HepG2 (cell line): Measurements from ENCODE around the gene EIF3B. TPM values are rescaled to one million over a fixed set of nuclear protein-coding genes. Genes with fewer than 3 reads are reported as not detected.
"Not testable (repeated sequence)": the region's sequence is repeated elsewhere in the genome, so short reads cannot be mapped to it uniquely, and the experiment has no call there.

ENCODE experiments used
- ATAC-seq: fragments of 200-7000 bp; cut with Tn5 transposase; 3 replicates; pipeline ENCODE4 v1.9.1; 2020; ENCODE audit warnings: mild to moderate bottlenecking, moderate library complexity
- BruUV-seq: library from RNA; stranded (reverse); fragments of 400-500 nt; replicated peaks from 2 replicates; lab custom pipeline; 2021; lab: Mats Ljungman, UMichigan
- CTCF ChIA-PET: fragments of 300-600 bp; formaldehyde crosslinking; extraction: SDS; loops from one replicate; lab custom pipeline; 2021; ENCODE audit warnings: low total read pairs, inconsistent platforms, low intra/inter-chr PET ratio; lab: Yijun Ruan, JAX
- POLR2A ChIA-PET: fragments of 350-600 bp; sonication (Branson Sonifier 250); formaldehyde crosslinking; loops from one replicate; lab custom pipeline; 2020; ENCODE audit warnings: antibody characterized with exemption, inconsistent platforms; lab: Yijun Ruan, JAX
- DNase-seq: peaks from one replicate; pipeline ENCODE4 v3.0.0-alpha.2; 2015; ENCODE audit warnings: low spot score
- FAIRE-seq: peaks from 3 replicates; lab custom pipeline; 2011; peaks lifted over from hg19 to GRCh38; lab: Jason Lieb, UNC
- H2AFZ ChIP-seq: one replicate; pipeline ENCODE4 v1.6.1; 2011; ENCODE audit warnings: low read length, inconsistent platforms
- H3K27ac ChIP-seq: fragments of 300-600 bp; 3 replicates; pipeline ENCODE4 v1.8.0; 2011; ENCODE audit warnings: mixed run types, mild to moderate bottlenecking, mixed read lengths, low read length, inconsistent platforms; ENCODE audit not compliant: insufficient read depth; ENCODE audit errors: extremely low read length
- H3K27me3 ChIP-seq, 2 experiments: fragments of 200-600 bp in 1 of 2; 2 replicates in 1 of 2; 3 replicates in 1 of 2; pipeline versions ENCODE4 v1.6.0 to v1.8.0; 2011; ENCODE audit warnings: low read length in 2 of 2, mild to moderate bottlenecking in 2 of 2, moderate library complexity in 2 of 2, inconsistent platforms in 1 of 2; ENCODE audit not compliant: insufficient read depth in 2 of 2, control insufficient read depth in 1 of 2
- H3K36me3 ChIP-seq, 2 experiments: fragments of 200-600 bp in 1 of 2; replicated peaks in 1 of 2; 2 replicates in 1 of 2; 3 replicates in 1 of 2; pipeline versions ENCODE4 v1.5.1 to v1.8.0; 2011; ENCODE audit warnings: low read length in 2 of 2, inconsistent platforms in 1 of 2; ENCODE audit not compliant: insufficient read depth in 2 of 2, control insufficient read depth in 1 of 2
- H3K4me1 ChIP-seq: 2 replicates; pipeline ENCODE4 v1.5.1; 2012; ENCODE audit warnings: low read length, inconsistent platforms; ENCODE audit not compliant: insufficient read depth
- H3K4me2 ChIP-seq: 2 replicates; pipeline ENCODE4 v1.6.0; 2011; ENCODE audit warnings: low read depth, low read length, inconsistent platforms
- H3K4me3 ChIP-seq, 3 experiments: fragments of 200-600 bp in 1 of 3; sonication (generic), shearing (Covaris generic) in 1 of 3; replicated peaks in 1 of 3; 2 replicates each; pipeline ENCODE4 v1.5.1; 2011 to 2016; ENCODE audit warnings: low read length in 3 of 3, inconsistent platforms in 2 of 3, low read depth in 2 of 3, mild to moderate bottlenecking in 2 of 3, control low read depth in 1 of 3, mixed read lengths in 1 of 3; ENCODE audit not compliant: insufficient read depth in 1 of 3
- H3K79me2 ChIP-seq: one replicate; pipeline ENCODE4 v1.6.1; 2011; ENCODE audit warnings: low read length, inconsistent platforms; ENCODE audit not compliant: insufficient read depth
- H3K9ac ChIP-seq: 2 replicates; pipeline ENCODE4 v1.6.0; 2011; ENCODE audit warnings: mild to moderate bottlenecking, low read depth, low read length, inconsistent platforms; ENCODE audit not compliant: insufficient read depth
- H3K9me3 ChIP-seq: 2 replicates; pipeline ENCODE4 v1.5.1; 2012; ENCODE audit warnings: mild to moderate bottlenecking, low read length
- H4K20me1 ChIP-seq: 2 replicates; pipeline ENCODE4 v1.6.0; 2011; ENCODE audit warnings: inconsistent platforms, mild to moderate bottlenecking, low read length, moderate library complexity; ENCODE audit not compliant: insufficient read depth
- FOXO1 ChIP-seq: sonication (generic); formaldehyde crosslinking; IDR thresholded peaks from 2 replicates; pipeline ENCODE4 v1.4.0; 2020; ENCODE audit warnings: missing genetic modification reagents
- SAP130 ChIP-seq: IDR thresholded peaks from 2 replicates; pipeline ENCODE4 v1.6.1; 2016; ENCODE audit warnings: low read depth
- ZKSCAN8 ChIP-seq: IDR thresholded peaks from 2 replicates; pipeline ENCODE4 v1.6.1; 2016; ENCODE audit warnings: borderline replicate concordance, missing genetic modification reagents, missing compliant biosample characterization
- ZNF350 ChIP-seq: sonication (generic); formaldehyde crosslinking; IDR thresholded peaks from 2 replicates; pipeline ENCODE4 v1.4.0; 2020; ENCODE audit warnings: mild to moderate bottlenecking, low read depth, missing genetic modification reagents, borderline replicate concordance
- ZNF619 ChIP-seq: sonication (generic); formaldehyde crosslinking; IDR thresholded peaks from 2 replicates; pipeline ENCODE4 v1.4.0; 2020; ENCODE audit warnings: mild to moderate bottlenecking, missing genetic modification reagents
- ZNF773 ChIP-seq: sonication (generic); formaldehyde crosslinking; IDR thresholded peaks from 2 replicates; pipeline ENCODE4 v1.4.0; 2020; ENCODE audit warnings: missing genetic modification reagents, borderline replicate concordance
- WGBS: methylation state at CpG from one replicate; pipeline ENCODE4 v1.1.6; 2017; ENCODE audit warnings: low lambda C conversion rate; 5-methylcytosine and 5-hydroxymethylcytosine counted together
- in situ Hi-C: cut with HindIII; loops from 2 replicates; pipeline ENCODE4 v1.10.0; 2017; ENCODE audit warnings: low pct_unique_long_range_greater_than_20kb; ENCODE audit not compliant: extremely low pct_ligation_motif_present
- intact Hi-C: fragments of 100-400 bp; cut with micrococcal nuclease; formaldehyde crosslinking; loops from one replicate; pipeline ENCODE4 v1.10.0; 2022; ENCODE audit not compliant: unreplicated experiment
- polyA plus RNA-seq, 8 experiments: library from polyadenylated mRNA; depleted of rRNA in 3 of 8; stranded (reverse) in 7 of 8; unstranded in 1 of 8; fragments of >200 nt; fragmentation: Illumina TruSeq in 4 of 8; extraction: Trizol in 4 of 8; gene quantifications; 2 replicates each; pipeline versions ENCODE4 v1.2.1 to v1.2.3, GENCODE V29; 2011 to 2016; ENCODE audit warnings: low read depth in 4 of 8, missing spikeins in 1 of 8, mixed read lengths in 1 of 8; ENCODE audit not compliant: insufficient read depth in 1 of 8
- total RNA-seq, 5 experiments: library from RNA; depleted of rRNA; stranded (reverse); fragments of >200 nt; fragmentation: Illumina TruSeq; extraction: Trizol; gene quantifications; 2 replicates each; pipeline ENCODE4 v1.2.3, GENCODE V29; 2016; ENCODE audit warnings: low read depth in 1 of 5
- TF ChIP-seq, protein P1 (sequence below): sonication (generic); formaldehyde crosslinking; IDR thresholded peaks from 2 replicates; pipeline ENCODE4 v1.5.1; 2020; ENCODE audit warnings: mild to moderate bottlenecking, missing genetic modification reagents, moderate library complexity
- TF ChIP-seq, protein P2 (sequence below): sonication (generic); formaldehyde crosslinking; IDR thresholded peaks from 2 replicates; pipeline ENCODE4 v1.4.0; 2020; ENCODE audit warnings: mild to moderate bottlenecking, missing genetic modification reagents

Gene EIF3B
- total and polyA plus RNA-seq, 2 of the 13 experiments (the other 11 are each of a cell fraction or from before 2014, with no cell fraction given), result 92.2 to 241 TPM

DNA sequence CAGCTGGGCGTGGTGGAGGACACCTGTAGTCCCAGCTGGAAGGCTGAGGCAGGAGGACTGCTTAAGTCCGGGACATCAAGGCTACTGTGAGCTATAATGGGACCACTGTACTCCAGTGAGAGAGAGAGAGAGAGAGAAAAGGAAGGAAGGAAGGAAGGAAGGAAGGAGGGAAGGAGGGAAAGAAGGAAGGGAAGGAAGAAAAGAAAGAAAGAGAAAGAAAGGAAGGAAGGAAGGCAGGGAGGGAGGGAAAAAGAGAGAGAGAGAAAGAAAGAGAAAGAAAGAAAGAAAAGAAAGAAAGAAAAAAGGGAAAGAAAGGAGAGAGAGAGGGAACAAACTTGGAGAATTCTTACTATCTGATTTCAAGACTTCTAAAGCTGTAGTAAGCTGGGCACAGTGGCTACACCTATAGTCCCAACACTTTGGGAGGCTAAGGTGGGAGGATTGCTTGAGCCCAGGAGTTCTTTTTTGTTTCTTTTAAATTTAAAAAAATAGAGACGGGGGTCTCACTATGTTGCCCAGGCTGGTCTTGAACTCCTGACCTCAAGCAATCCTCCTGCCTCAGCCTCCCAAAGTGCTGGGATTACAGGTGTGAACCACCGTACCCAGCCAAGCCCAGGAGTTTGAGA, 21.9 kb upstream of the EIF3B start:
- BruUV-seq, CTCF ChIA-PET: not testable (repeated sequence)

DNA sequence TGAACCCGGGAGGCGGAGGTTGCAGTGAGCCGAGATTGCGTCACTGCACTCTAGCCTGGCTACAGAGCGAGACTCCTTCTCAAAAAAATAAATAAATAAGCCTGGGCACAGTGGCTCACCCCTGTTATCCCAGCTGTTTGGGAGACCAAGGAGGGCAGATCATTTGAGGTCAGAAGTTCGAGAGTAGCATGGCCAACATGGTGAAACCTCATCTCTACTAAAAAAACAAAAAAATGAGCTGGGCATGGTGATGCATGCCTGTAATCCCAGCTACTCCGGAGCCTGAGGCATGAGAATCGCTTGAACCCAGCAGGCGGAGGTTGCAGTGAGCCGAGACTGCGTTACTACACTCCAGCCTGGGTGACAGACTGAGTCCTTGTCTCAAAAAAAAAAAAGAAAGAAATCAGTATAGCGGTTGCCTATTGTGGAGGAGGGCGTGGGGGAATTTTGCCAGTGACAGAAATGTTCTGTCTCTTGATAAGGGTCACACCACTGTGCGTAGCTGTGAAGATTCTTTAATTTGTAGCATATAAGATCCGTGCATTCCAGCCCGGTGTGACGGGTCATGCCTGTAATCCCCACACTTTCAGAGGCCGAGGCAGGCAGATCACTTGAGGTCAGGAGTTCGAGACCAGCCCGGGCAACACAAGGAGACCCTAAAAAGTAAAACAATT, 17.9 kb upstream of the EIF3B start:
- FAIRE-seq (no peak), ATAC-seq (no peak), DNase-seq (no peak)
- Histone ChIP-seq H3K27me3 (no peaks in the 10 kb centered on the region), H3K4me2 (no peak overlapping the region), H3K9me3 (no peaks in the 10 kb centered on the region), H4K20me1 (no peaks in the 10 kb centered on the region), H3K36me3 (no peaks in the 10 kb centered on the region), H3K4me3 (no peak overlapping the region), H3K9ac (no peak overlapping the region), H3K27ac (no peak overlapping the region), H2AFZ (no peak overlapping the region), H3K4me1 (peaks cover 12% of the 10 kb centered on the region), H3K79me2 (no peaks in the 10 kb centered on the region)
- ChIA-PET POLR2A (interaction anchor here (2.3 kb wide), 1 partner anchor 17 kb away, joined by 7 read pairs; no protein-coding TSS in a partner anchor), CTCF (no interaction called here)
- 96% methylated on average over 20 of the region's 20 CpGs for WGBS
- in situ Hi-C loops, result no loop called here
- BruUV-seq, result no TSS peak
- intact Hi-C loops, result no loop called here
- TF ChIP-seq ZNF619 (CRISPR knock-in tag), result no peak
- TF ChIP-seq ZKSCAN8 (CRISPR knock-in tag), result no peak
- TF ChIP-seq, protein P1, sequence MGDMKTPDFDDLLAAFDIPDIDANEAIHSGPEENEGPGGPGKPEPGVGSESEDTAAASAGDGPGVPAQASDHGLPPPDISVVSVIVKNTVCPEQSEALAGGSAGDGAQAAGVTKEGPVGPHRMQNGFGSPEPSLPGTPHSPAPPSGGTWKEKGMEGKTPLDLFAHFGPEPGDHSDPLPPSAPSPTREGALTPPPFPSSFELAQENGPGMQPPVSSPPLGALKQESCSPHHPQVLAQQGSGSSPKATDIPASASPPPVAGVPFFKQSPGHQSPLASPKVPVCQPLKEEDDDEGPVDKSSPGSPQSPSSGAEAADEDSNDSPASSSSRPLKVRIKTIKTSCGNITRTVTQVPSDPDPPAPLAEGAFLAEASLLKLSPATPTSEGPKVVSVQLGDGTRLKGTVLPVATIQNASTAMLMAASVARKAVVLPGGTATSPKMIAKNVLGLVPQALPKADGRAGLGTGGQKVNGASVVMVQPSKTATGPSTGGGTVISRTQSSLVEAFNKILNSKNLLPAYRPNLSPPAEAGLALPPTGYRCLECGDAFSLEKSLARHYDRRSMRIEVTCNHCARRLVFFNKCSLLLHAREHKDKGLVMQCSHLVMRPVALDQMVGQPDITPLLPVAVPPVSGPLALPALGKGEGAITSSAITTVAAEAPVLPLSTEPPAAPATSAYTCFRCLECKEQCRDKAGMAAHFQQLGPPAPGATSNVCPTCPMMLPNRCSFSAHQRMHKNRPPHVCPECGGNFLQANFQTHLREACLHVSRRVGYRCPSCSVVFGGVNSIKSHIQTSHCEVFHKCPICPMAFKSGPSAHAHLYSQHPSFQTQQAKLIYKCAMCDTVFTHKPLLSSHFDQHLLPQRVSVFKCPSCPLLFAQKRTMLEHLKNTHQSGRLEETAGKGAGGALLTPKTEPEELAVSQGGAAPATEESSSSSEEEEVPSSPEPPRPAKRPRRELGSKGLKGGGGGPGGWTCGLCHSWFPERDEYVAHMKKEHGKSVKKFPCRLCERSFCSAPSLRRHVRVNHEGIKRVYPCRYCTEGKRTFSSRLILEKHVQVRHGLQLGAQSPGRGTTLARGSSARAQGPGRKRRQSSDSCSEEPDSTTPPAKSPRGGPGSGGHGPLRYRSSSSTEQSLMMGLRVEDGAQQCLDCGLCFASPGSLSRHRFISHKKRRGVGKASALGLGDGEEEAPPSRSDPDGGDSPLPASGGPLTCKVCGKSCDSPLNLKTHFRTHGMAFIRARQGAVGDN (CRISPR knock-in tag), result no peak
- TF ChIP-seq SAP130 (CRISPR knock-in tag), result no peak
- no peak for TF ChIP-seq FOXO1 (CRISPR knock-in tag)
- TF ChIP-seq ZNF773 (CRISPR knock-in tag), result no peak
- no peak for TF ChIP-seq ZNF350 (CRISPR knock-in tag)

More for the DNA sequence above, 21.9 kb upstream of the EIF3B start:
- H3K27ac ChIP-seq, in situ Hi-C loops, FAIRE-seq, H3K4me3 ChIP-seq, ATAC-seq, H4K20me1 ChIP-seq, H3K79me2 ChIP-seq, H3K9ac ChIP-seq, H2AFZ ChIP-seq, H3K36me3 ChIP-seq, H3K27me3 ChIP-seq, DNase-seq, H3K9me3 ChIP-seq, intact Hi-C loops, H3K4me2 ChIP-seq: not testable (repeated sequence)
- POLR2A ChIA-PET, result interaction anchor here (0.6 to 1.6 kb wide), 2 partner anchors 16 to 21 kb away, joined by 4 to 5 read pairs; no protein-coding TSS in a partner anchor
- TF ChIP-seq, protein P2, sequence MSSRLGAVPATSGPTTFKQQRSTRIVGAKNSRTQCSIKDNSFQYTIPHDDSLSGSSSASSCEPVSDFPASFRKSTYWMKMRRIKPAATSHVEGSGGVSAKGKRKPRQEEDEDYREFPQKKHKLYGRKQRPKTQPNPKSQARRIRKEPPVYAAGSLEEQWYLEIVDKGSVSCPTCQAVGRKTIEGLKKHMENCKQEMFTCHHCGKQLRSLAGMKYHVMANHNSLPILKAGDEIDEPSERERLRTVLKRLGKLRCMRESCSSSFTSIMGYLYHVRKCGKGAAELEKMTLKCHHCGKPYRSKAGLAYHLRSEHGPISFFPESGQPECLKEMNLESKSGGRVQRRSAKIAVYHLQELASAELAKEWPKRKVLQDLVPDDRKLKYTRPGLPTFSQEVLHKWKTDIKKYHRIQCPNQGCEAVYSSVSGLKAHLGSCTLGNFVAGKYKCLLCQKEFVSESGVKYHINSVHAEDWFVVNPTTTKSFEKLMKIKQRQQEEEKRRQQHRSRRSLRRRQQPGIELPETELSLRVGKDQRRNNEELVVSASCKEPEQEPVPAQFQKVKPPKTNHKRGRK (CRISPR knock-in tag), result peak; percentile 93
- WGBS, result 97% methylated on average over 4 of the region's 4 CpGs
- peaks cover 12% of the 10 kb centered on the region for H3K4me1 ChIP-seq
